ENCODE results near the gene ECT2.

ECT2 gene

DNA sequence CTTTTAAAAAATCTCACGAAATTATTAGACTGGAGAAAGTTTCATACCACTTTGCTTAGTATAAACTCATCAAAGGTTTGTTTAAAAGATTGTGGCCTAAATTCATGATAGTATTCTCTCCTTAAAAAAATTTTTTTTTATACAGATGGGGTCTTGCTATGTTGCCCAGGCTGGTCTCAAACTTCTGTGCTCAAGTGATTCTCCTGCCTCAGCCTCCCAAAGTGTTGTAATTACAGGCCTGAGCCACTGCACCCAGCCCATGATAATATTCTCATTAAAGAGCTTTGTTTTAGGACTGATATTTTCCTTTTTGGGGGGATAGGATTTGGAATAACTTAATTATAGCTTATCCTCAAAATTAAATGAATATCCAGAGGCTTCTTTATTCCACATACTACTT, 19.9 kb downstream of the ECT2 start:
- no peak overlapping the region for H3K4me3 ChIP-seq (ENCODE audit: low read depth, low read length)
- no peak for DNase-seq (ENCODE audit: low read depth, low spot score)
- CTCF ChIA-PET = interaction anchor here (1.3 kb wide), 1 partner anchor 9 kb away, joined by 3 read pairs; no protein-coding TSS in a partner anchor
- TF ChIP-seq, protein P1, sequence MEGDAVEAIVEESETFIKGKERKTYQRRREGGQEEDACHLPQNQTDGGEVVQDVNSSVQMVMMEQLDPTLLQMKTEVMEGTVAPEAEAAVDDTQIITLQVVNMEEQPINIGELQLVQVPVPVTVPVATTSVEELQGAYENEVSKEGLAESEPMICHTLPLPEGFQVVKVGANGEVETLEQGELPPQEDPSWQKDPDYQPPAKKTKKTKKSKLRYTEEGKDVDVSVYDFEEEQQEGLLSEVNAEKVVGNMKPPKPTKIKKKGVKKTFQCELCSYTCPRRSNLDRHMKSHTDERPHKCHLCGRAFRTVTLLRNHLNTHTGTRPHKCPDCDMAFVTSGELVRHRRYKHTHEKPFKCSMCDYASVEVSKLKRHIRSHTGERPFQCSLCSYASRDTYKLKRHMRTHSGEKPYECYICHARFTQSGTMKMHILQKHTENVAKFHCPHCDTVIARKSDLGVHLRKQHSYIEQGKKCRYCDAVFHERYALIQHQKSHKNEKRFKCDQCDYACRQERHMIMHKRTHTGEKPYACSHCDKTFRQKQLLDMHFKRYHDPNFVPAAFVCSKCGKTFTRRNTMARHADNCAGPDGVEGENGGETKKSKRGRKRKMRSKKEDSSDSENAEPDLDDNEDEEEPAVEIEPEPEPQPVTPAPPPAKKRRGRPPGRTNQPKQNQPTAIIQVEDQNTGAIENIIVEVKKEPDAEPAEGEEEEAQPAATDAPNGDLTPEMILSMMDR (IDR thresholded peaks at IDR 0.05; ENCODE audit: insufficient read depth, low read length, missing control alignments) = no peak
- POLR2A ChIA-PET = no interaction called here

DNA sequence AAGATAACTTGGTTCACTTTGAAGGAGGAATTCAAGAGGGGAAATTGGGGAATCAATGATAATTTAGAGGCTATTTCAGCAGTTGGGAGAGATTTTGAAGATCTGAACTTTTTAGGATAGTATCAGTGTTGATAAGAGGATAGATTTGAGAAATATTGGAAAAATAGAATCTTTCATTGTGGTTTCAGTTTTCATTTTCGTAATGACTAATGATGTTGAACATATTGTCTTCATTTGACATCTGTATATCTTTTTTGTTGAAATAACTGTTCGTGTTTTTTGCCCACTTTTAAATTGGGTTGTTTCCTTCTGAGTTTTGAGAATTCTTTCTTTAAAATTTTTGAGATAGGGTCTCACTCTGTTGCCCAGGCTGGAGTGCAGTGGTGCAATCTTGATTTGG, 21.1 kb downstream of the ECT2 start:
- no peak overlapping the region for H3K4me3 ChIP-seq (ENCODE audit: low read depth, low read length)
- no peak for DNase-seq (ENCODE audit: low read depth, low spot score)
- ChIA-PET POLR2A (no interaction called here), CTCF (no interaction called here)
- TF ChIP-seq, protein P1 (IDR thresholded peaks at IDR 0.05; ENCODE audit: insufficient read depth, low read length, missing control alignments) = no peak

DNA sequence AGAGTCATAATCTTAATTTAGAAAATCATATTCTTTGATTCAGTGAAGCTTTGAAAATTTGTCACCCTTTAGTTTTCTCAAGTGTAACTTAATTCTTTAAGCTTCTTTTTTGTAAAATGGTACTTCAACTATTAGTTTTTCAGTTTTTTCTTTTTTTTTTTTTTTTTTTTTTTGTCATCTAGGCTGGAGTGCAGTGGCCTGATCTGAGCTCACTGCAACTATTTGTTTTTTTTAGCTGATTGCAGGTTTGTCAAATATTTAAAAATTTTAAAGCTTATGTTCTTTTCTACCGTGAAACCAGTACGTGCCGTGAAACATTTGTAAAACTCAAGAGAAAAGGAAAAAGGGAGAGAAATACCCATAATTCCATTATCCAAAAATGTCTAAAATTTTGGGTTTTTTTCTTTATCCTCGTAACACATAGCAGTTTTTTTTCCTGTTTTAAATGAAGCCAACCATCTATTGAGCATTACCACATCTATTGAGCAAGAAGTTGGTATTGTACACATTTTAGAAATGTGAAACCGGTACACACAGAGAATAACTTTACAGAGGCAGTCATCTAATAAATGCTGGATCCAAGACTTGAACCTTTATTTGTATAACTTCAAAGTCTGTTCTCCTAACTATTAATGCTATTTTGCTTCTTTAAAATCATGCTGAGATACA, 25.7 kb downstream of the ECT2 start:
- TF ChIP-seq, protein P1 (IDR thresholded peaks at IDR 0.05; ENCODE audit: insufficient read depth, low read length, missing control alignments) = no peak
- CTCF ChIA-PET = no interaction called here
- no peak overlapping the region for H3K4me3 ChIP-seq (ENCODE audit: low read depth, low read length)
- POLR2A ChIA-PET = no interaction called here
- no peak for DNase-seq (ENCODE audit: low read depth, low spot score)

DNA sequence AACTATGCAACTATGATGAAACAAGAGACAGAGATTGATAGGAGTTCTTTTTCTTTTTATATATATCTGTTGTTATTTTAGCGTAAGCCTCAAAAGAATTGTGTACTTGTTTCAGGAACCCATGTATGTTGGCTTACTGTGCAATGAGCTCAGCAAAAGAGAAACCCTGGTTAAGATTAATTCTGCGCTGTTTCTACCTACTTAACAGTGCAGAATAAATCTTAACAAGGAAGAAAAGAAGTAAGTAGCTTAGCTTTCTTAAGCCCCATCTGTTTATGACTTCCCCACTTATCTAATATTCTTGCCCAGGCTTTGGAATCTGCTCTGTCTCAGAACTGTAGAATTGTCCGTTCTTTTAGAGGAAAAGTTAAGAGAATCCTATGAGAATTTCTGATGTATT, 27.4 kb downstream of the ECT2 start:
- ChIA-PET POLR2A (no interaction called here), CTCF (no interaction called here)
- H3K4me3 ChIP-seq (ENCODE audit: low read depth, low read length) = no peak overlapping the region
- DNase-seq (ENCODE audit: low read depth, low spot score) = no peak
- TF ChIP-seq, protein P1 (IDR thresholded peaks at IDR 0.05; ENCODE audit: insufficient read depth, low read length, missing control alignments) = no peak

DNA sequence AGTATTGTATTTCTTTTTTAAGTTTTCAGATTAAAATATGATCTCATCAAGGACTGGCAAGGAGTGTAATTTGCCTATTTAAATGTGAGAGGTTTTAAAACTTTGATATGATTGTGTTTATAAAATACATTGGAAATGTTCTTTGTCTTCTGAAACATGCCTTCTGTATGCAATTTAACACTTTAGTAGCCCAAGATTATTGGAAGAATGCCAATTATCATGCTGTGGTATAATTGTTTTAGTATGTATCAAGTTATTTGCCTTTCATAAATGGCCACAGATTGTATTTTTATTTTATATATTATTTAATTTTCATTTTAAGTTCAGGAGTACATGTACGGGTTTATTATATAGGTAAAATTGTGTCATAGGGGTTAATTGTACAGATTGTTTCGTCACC, 31.7 kb downstream of the ECT2 start:
- DNase-seq (ENCODE audit: low read depth, low spot score) = no peak
- no peak overlapping the region for H3K4me3 ChIP-seq (ENCODE audit: low read depth, low read length)
- POLR2A ChIA-PET = no interaction called here
- CTCF ChIA-PET = no interaction called here
- TF ChIP-seq, protein P1 (IDR thresholded peaks at IDR 0.05; ENCODE audit: insufficient read depth, low read length, missing control alignments) = no peak

DNA sequence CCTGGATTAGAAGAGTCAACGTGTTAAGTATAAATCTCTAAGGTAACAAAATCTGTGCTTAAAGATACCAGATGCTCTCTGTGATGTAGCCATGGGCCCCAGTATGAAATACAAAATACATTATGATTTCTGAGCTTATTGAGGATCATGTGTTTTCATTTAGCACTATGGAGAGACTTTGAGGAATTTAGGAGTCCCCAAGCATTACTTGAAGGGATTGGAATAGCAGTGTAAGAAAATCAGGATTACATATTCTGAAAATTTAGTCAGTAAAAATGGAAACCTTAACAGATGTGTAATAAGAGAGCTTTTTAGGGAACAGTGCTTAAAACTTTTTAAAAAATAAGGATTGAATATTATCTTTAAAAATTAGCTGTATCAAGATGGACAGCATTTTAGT, 35.5 kb downstream of the ECT2 start:
- TF ChIP-seq, protein P1 (IDR thresholded peaks at IDR 0.05; ENCODE audit: insufficient read depth, low read length, missing control alignments) = no peak
- ChIA-PET CTCF (interaction anchor here (0.6 kb wide), 1 partner anchor 260 kb away, joined by 3 read pairs; no protein-coding TSS in a partner anchor), POLR2A (no interaction called here)
- DNase-seq (ENCODE audit: low read depth, low spot score) = no peak
- no peak overlapping the region for H3K4me3 ChIP-seq (ENCODE audit: low read depth, low read length)
